ENCODE results near the gene CDH18. TPM values are rescaled to one million over a fixed set of nuclear protein-coding genes. Genes with fewer than 3 reads are reported as not detected.

The CDH18 gene
- total RNA-seq, 1 donor from 2014 or later: under 0.01 TPM

GRCh38 chr5:19605846-19606407, 382.1 kb downstream of the CDH18 start:
- DNase-seq (ENCODE audit: low read depth in 2 of 2): no peak

GRCh38 chr5:19584131-19584530, 403.9 kb downstream of the CDH18 start:
- DNase-seq (ENCODE audit: low read depth in 2 of 2): no peak

- DNase-seq (ENCODE audit: low read depth in 2 of 2): no peak
These were observed 410.1 kb downstream of the CDH18 start for GRCh38 chr5:19577882-19578281.

DNA sequence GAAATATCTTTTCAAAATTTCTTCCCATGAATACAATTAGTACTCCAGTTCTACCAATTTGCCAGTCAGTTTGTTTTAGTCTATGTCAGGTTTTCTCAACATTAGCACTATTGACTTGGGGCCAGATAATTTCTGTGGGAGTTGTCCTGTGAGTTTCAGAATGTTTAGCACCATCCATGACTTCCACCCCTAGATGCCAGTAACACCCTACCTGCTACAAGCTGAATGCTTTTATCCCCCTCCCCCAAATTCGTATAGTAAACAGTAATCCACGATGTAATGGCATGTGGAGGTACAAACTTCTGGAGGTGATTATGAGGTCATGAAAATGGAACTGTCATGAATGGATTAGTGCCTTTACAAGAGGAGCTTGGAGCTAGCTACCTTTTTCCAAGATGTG, 420.0 kb downstream of the CDH18 start:
- DNase-seq (ENCODE audit: low read depth in 2 of 2): no peak

DNA sequence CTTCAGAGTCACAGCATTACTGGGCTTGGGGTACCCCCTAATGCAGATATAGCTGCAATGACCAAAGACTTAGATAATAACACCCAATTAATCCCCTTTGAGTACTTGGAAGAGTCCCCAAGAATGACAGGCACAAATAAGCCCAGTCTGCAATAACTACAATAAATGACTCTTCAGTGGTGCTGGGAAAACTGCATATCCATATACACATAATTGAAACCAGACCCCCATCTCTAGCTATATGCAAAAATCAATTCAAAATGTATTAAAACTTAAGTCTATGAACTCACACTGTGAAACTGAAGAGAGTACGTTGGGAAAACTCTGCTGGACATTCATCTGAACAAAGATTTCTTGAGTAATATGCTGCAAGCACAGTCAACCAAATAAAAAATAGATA, 422.5 kb downstream of the CDH18 start:
- DNase-seq (ENCODE audit: low read depth in 2 of 2): no peak

DNA sequence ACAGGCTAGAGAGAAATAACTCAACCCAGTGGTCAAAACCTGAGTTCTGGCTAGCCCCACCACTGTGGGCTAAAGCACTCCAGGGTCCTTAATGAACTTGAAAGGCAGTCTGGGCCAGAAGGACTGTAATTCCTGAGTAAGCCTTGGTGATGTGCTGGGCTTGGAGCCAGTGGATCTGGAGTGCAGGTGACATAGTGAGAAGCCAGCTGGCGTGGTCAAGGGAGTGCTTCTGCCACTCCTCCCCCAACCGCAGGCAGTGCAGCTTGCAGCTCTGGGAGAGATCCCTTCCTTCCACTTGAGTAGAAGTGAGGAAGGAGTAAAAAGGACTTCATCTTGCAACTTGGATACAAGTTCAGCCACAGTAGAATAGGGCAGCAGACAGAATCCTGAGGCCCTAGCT, 424.0 kb downstream of the CDH18 start:
- DNase-seq (ENCODE audit: low read depth in 2 of 2): no peak

DNA sequence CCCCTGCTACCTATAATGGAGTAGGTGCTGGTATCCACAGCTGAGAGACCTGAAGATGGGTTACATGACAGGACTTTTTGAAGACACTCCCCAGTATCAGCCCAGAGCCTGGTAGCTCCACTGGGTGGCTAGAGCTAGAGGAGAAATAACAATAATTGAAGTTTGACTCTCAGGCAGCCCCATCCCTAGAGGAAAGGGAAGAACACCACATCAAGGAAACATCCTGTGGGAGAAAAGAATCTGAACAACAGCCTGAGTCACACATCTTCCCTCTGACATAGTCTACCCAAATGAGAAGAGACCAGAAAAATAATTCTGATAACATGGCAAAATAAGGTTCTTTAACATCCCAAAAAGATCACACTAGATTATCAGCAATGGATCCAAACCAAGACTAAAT, 432.1 kb downstream of the CDH18 start:
- no peak for DNase-seq (ENCODE audit: low read depth in 2 of 2)

- DNase-seq (ENCODE audit: low read depth in 2 of 2): no peak
These were observed 432.6 kb downstream of the CDH18 start for GRCh38 chr5:19555436-19555835.

- no peak for DNase-seq (ENCODE audit: low read depth in 2 of 2)
These were observed 433.5 kb downstream of the CDH18 start for GRCh38 chr5:19554524-19554923.

DNA sequence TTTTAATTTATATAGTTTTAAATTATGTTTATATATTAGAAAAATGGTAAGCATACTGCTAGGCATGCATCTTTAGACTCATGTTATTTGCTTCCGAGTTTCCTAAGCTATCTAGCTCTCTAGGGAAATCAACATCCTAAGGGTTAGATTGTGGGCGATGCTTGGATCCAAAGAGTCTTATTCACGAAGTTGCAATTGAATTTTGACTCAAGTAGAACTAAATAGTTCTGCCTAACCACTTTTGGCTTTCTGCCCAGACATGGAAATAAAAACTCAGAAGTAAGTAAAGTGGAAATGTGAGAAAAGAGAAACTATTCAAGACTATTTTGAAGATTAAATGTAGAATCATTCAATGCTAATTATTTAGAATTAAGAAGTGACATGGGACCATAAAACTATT, 440.4 kb downstream of the CDH18 start:
- no peak for DNase-seq (ENCODE audit: low read depth in 2 of 2)

- no peak for DNase-seq (ENCODE audit: low read depth in 2 of 2)
These were observed 441.5 kb downstream of the CDH18 start for GRCh38 chr5:19546521-19546920.

DNA sequence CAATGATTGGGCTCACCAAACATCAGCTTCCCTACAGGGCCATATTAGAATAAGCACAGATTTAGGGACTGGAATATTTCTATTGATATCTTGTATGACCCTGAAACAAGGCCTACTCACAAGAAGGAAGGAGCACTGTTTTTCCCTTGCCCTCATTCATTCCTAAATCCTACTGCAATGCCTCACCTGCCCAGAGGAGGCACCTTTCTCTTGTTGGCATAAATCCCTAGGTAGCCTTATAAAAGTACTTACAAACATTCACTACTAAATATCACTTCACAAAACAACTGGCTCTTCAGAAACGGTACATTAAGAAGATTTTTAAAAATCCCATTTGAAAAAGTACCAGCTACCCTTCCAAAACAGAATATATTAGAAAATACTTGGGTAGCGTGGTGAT, 449.4 kb downstream of the CDH18 start:
- no peak for DNase-seq (ENCODE audit: low read depth in 2 of 2)

DNA sequence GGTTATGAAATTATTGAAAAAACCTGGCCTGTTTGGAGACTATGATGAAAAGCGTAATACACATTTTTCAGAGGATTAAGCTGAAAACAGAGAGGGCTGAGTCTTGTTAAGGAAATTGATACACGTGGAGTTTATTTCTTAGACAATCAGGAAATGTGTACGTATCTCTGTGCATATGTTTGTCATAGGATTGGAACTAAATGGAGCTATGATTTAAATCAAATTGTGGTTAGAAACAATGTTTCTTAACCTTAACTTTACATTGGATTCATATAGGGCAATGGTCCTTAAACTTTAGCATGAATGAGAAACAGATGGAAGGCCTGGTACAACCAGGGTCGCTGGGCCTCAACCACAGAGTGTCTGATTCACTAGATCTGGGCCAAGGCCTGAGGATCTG, 451.6 kb downstream of the CDH18 start:
- no peak for DNase-seq (ENCODE audit: low read depth in 2 of 2)

DNA sequence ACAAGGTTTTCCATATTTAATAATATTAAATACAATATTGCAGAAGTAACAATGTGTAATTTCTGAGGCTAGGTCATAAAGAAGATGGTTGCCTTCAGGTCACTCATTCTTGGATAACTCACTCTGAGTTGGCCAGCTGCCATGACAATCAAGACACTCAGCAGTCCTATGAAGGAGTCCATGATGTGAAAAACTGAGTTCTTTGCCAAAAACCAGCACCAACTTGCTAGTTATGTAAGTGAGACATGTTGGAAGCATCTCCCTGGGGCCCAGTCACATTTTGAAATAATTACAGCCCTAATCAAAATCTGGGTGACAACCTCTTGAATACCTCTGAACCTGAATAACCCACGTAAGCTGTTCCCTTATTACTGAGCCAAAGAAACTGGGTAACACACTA, 453.2 kb downstream of the CDH18 start:
- DNase-seq (ENCODE audit: low read depth in 2 of 2): no peak

- DNase-seq (ENCODE audit: low read depth in 2 of 2): no peak
These were observed 455.1 kb downstream of the CDH18 start for GRCh38 chr5:19532936-19533335.

DNA sequence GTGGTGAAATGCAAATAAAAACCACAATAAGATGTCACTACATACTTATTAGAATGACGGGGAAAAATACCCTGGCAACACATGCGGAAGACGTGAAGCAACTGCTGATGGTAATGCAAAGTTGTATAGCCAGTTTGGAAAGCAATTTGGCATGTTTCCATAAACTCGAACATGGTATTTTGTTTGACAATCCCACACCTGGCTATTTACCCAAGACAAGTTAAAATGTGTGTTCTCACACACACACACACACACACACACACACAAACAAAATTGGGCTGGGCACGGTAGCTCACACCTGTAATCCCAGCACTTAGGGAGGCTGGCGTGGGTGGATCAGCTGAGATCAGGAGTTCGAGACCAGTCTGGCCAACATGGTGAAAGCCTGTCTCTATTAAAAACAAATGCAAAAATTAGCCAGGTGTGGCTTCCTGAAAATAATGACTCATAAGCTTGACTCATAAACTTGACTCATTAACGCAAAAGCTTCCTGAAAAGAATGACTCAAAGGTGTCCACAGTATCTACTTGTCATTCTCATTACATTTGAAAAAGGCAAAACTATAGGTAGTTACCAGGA, 456.5 kb downstream of the CDH18 start:
- no peak for DNase-seq (ENCODE audit: low read depth in 2 of 2)

GRCh38 chr5:19519448-19519847, 468.6 kb downstream of the CDH18 start:
- DNase-seq (ENCODE audit: low read depth in 2 of 2): no peak

DNA sequence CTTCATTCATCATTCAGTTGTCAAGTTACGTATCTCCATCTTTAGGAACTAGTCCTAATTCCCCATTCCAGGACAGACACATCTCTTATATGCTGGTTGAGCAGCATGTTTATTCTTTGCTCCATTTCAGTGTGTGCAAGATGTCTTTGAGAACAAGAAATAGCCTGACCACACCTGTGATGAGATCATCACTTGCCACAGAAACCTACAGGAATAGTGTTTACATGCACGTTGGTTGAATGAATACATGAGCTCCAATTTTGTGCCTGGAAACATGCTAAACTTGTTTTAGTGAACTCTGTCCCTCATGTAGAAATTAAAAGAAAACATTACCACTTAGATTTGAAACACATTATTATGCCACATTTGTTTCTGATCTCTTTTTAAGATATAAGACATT, 489.1 kb downstream of the CDH18 start:
- no peak for DNase-seq (ENCODE audit: low read depth in 2 of 2)

DNA sequence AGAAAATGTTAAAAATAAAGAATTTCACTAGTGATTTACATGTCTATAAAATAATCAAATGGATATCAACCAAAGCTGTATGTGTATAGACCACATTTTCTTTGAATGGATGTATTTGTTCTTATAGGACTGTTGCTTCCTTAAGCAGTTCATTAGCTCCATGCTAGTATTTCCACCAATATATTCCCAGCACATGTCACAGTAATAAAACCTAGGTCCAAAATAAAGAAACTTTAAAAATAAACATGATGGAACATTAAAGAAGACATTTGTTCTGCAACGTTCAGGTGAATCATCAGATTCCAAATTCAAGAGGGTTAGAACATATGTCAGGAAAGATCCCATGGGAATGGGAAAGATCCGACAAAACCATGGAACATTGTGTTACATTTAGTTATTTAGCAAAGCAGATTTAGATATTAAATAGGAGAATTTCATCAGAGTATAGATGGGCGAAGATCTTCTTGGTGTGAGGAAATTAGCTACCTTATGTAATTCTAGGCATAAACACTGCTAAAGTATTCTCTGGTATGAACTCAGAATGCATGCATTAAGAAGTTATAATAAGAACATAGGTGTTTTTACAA, 490.7 kb downstream of the CDH18 start:
- no peak for DNase-seq (ENCODE audit: low read depth in 2 of 2)

DNA sequence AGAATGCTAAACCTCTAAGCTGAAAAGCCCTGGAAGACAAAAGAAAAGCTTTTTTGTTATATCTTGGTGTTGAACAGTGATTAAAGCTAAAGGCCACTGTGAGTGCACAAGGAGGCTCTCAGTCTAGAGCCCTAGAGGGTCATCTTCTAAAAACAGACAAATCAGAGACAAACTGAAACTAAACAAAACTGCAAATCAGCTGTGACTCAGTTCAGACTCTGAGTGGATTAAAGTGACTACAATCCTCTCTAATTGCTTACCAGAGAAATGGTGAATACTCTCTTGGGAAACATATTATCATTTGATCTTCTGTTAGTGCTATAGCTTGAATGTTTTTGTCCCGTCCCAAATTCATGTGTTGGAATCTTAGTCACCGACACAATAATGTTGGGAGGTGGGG, 491.9 kb downstream of the CDH18 start:
- no peak for DNase-seq (ENCODE audit: low read depth in 2 of 2)

- DNase-seq (ENCODE audit: low read depth in 2 of 2): no peak
These were observed 495.1 kb downstream of the CDH18 start for GRCh38 chr5:19492861-19493260.

DNA sequence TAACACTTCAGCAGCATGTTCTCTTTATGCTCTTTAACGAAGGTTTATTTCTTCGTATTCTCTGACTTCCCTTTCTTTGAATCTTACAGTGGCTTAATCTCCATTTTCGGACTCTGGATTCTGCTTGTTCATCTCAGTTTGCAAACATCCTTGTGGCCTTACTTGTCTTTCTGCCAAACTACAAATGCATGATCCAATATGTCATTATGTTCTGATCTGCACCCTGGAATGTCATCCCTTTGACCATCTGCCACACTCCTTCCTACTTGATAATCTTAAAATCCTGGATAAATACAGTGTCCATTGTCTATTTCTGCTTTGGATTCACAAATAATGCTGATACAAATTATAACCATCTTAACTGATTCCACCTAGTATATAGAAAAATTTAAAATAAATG, 499.2 kb downstream of the CDH18 start:
- no peak for DNase-seq (ENCODE audit: low read depth in 2 of 2)

GRCh38 chr5:19487480-19487879, 500.5 kb downstream of the CDH18 start:
- DNase-seq (ENCODE audit: low read depth in 2 of 2): no peak

DNA sequence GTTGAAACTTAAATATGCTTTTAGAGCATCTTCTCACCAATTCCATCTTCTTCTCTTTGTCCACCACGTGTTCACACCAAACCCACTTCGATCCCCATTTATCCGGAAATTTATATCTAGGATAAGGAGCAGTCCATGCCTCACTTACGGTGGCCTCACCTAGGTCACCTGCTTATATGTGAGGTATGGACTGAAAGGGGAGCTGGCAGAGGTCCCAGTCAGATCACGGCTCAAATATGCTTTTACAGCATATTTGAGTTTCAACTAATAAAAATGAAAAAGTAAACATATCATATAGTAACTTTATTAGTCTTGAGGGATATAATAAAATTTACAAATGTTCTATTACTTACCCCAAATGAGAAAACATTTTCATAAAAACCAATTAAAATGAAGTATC, 508.4 kb downstream of the CDH18 start:
- DNase-seq (ENCODE audit: low read depth in 2 of 2): no peak
